K562 treated with DMSO at 1 percent for 48 hours (cell line): Measurements from ENCODE around the gene JOSD2. TPM values are rescaled to one million over a fixed set of nuclear protein-coding genes. Genes with fewer than 3 reads are reported as not detected.

Experiments
- total RNA-seq: library from RNA; unstranded; fragments of 300-600 nt; gene quantifications from 2 replicates; pipeline ENCODE4 v1.2.3, GENCODE V29; 2022; ENCODE audit warnings: low replicate concordance; ENCODE audit errors: extremely low read depth

JOSD2 gene, protein sequence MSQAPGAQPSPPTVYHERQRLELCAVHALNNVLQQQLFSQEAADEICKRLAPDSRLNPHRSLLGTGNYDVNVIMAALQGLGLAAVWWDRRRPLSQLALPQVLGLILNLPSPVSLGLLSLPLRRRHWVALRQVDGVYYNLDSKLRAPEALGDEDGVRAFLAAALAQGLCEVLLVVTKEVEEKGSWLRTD
- total RNA-seq = not detected in 2 replicates

DNA sequence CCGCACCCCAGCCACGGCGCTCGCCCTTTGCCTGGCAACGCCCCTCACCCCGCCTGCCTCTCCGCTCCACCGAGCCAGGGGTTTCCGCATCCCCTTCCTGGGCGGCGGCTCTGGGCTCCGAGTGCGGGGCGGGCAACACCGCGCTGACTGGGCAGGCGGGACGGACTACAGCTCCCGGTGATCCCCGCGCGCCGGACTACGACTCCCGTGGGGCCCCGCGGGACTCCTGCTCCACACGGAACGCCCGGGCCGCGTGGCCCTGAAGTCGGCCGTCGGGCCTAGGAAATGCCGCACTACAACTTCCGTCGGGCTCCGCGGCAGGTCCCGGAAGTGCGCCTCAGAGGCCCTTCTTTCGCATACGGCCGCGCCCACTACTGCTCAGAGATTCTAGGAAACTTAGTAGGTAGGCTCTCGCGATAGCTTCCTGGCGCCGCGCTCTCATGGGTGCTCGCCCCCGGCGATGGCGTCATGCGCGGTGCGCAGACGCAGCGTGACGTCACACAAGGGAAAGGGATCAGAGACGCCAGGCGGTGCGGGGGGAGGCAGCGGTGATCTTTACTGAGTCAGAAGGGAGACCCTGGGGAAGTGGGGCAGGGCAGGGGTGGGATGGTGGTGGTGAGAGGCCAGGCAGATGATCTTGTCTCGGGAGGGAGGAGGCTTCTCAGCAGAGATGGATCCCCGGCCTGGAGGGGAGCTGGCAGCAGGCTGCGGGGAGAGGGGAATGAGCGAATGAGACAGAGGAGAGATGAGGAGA, at the start of gene JOSD2:
TSS of gene JOSD2 (minus strand) at position 123 of the 754 bp plus-strand sequence. CDS start 760 bp downstream, outside the sequence.

DNA sequence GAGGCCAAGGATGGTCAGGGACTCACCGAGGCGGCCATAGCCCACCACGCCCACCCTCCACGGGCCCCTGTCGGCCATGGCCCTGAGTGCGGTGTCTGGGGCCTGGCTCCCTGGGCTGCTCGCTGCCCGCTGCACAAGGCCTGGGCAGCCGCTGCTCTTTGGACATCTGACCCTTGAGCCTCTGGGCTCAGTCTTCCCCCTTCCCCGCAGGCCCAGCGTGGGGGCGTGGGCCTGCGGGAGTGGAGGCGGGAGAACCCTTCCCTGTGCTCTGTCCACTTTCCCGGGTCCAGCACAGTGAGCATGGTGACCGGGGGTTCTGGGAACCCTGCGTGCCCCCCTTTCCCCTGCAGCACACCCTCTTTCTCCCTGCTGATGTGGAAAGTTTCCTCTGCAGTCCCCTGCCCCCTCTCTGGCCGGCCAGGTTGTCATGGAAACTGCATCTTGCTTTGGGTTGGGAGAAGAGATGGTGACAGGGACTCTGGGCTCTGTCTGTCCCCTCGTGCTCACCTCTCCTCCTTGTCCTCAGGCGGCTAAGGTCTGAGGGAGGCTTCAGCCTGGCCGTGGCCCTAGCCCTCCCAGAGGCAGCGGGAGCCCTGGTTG, 2.9 kb upstream of the JOSD2 start, which contains the start of gene ASPDH:
TSS of gene ASPDH (minus strand) at position 168 of the 600 bp plus-strand sequence. CDS start at position 78, 90 bp downstream.

DNA sequence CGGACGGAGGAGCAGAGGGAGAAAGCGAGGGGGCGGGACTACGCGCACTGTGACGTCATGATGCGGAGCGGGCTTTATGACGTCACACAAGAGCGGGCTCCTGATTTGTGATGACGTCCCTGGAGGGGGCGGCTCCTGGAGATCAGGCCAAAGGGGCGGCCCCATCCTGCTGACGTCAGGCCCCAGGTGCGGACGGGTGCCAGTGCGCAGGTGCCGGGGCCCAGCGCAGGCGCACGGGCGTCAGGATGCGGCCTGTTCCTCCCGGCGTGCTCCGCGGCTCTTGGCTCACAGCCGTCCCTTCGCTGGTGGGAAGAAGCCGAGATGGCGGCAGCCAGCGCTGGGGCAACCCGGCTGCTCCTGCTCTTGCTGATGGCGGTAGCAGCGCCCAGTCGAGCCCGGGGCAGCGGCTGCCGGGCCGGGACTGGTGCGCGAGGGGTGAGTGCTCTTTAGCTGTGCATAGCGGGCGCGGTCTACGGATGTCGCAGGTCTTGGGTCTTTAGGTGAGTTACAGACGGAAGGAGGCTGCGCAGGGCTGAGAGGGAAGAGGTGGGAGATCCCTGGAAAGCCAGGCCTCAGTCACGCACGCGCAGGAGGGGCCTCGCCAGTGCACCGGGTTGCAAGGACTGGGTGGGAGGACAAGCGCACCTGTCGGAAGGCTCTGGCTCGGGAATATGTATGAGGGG, 34.6 kb downstream of the JOSD2 start, which contains the start of the genes EMC10 and GARIN5A:
TSS of gene EMC10 (plus strand) at position 284 of the 683 bp plus-strand sequence. CDS start at position 322, 38 bp downstream.
TSS of gene GARIN5A (minus strand) at position 625 of the 683 bp plus-strand sequence. CDS start at position 165, 460 bp downstream.

Other genes with a start within 250 kb of the JOSD2 start
- not detected in 2 replicates for gene KCNC3, start 181.8 kb downstream of the JOSD2 start, total RNA-seq
- gene NAPSA, start 145.6 kb downstream of the JOSD2 start, total RNA-seq = not detected in 2 replicates
- gene NR1H2, start 134.7 kb downstream of the JOSD2 start, total RNA-seq = not detected in 2 replicates
- gene POLD1, start 126.8 kb downstream of the JOSD2 start, total RNA-seq = not detected in 2 replicates
- gene SPIB, start 92.3 kb downstream of the JOSD2 start, total RNA-seq = not detected in 2 replicates
- gene MYBPC2, start 78.3 kb downstream of the JOSD2 start, total RNA-seq = not detected in 2 replicates
- not detected in 2 replicates for gene EMC10, start 34.7 kb downstream of the JOSD2 start, total RNA-seq
- gene GARIN5A, start 34.3 kb downstream of the JOSD2 start, total RNA-seq = not detected in 2 replicates
- not detected in 2 replicates for gene ASPDH, start 2.7 kb upstream of the JOSD2 start, total RNA-seq
- gene LRRC4B, start 57.2 kb upstream of the JOSD2 start, total RNA-seq = not detected in 2 replicates
- gene SYT3, start 128.7 kb upstream of the JOSD2 start, total RNA-seq = not detected in 2 replicates
- gene C19orf81, start 138.3 kb upstream of the JOSD2 start, total RNA-seq = not detected in 2 replicates
- not detected in 2 replicates for gene SHANK1, start 208.6 kb upstream of the JOSD2 start, total RNA-seq
- gene CLEC11A, start 212.2 kb upstream of the JOSD2 start, total RNA-seq = not detected in 2 replicates